GM18526 (cell line): ENCODE results near the gene EPS8.

Experiments
- POLR2A ChIP-seq: IDR thresholded peaks from 3 replicates; pipeline ENCODE4 v1.6.1; 2011; ENCODE audit not compliant: insufficient read length; ENCODE audit errors: extremely low read depth

EPS8 gene

GRCh38 chr12:15677726-15678201, 111.4 kb downstream of the EPS8 start:
- TF ChIP-seq POLR2A = no peak

DNA sequence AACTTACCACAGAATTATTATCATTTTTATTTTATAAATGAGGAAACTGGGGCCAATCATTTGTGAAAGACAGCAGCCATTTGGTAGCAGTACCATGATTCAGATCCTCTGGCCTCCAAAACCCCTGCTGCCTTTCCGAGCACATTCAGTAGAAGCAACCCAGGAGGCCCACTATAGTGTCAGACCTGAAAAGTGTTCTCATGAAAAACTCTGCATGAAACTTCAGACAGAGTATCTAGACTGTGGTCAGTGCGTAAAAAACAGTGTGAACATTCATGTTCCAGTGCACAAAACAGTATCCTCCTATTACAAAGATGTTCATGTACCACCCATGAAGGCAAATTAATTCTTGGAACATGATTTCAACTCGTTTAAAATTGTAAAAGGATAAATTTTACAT, 112.0 kb downstream of the EPS8 start:
- no peak for TF ChIP-seq POLR2A

GRCh38 chr12:15672671-15673270, 116.4 kb downstream of the EPS8 start:
- no peak for TF ChIP-seq POLR2A

DNA sequence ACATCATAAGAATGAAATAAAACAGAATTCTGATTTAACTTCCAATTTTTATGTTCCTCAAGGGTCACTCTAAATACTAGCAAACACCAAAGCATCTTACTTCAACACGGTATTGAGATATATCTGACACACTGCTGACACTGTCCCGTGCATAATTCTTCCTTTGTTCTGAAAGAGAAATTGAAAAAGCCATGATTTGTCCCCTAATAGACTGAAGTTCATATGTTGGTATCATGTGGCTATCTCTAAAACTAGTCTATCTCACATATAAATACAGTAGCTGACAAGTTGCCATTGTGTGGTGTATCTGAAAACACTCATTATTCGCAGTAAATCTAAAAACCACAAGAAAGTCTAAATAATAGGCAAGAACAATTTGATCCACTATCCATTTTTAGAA, 118.4 kb downstream of the EPS8 start:
- no peak for TF ChIP-seq POLR2A

GRCh38 chr12:15669256-15669948, 119.8 kb downstream of the EPS8 start:
- no peak for TF ChIP-seq POLR2A

GRCh38 chr12:15664491-15664890, 124.7 kb downstream of the EPS8 start:
- no peak for TF ChIP-seq POLR2A

DNA sequence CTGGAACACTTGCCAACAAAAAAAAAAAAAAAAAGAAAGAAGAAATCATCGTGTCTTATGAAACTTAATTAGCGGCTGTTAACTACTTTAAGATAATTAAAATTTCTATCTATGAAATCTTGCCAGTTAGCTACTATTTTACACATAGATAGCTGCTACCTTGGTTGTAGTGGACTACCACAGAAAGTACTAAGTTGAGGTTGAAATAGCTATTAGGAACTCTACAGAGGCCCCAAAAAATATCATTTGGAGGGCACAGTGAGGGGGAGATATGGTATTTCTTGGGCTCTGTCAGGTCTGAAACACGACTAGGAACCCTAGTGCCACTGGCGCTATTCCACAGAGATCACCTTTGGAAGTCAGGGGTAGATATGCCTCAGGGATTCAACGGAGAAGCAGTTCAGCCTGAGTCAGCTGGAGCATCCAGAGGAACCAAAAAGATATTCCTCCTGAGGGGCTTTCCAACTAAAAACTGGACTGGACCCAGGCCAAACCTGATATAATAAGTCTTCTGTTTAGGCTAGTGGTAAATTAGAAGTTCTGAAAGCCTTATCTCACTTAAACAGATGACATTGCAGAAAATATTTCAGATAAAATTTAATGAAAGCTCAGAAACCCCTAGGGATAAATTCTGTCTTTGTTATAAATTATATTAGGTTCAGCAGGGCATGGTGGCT, 126.1 kb downstream of the EPS8 start:
- no peak for TF ChIP-seq POLR2A

GRCh38 chr12:15662303-15662980, 126.7 kb downstream of the EPS8 start:
- no peak for TF ChIP-seq POLR2A

DNA sequence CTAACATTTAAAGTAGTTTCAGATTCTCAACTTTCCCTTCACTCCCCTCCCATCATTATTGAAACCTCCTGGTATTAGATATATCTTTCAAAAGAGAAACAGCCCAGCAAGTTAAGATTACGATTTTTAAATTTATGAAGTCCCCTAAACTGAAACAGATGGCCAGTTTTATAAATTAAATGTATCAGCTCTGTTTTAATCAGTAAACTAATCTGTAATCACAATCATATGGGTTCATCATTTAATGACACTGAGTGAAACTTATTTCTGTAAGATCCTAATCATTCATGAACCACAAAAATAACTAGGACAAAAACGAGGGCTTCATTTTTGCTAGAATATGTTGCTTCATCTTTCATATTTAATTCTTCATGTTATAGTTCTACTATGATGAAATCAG, 137.8 kb downstream of the EPS8 start:
- no peak for TF ChIP-seq POLR2A

DNA sequence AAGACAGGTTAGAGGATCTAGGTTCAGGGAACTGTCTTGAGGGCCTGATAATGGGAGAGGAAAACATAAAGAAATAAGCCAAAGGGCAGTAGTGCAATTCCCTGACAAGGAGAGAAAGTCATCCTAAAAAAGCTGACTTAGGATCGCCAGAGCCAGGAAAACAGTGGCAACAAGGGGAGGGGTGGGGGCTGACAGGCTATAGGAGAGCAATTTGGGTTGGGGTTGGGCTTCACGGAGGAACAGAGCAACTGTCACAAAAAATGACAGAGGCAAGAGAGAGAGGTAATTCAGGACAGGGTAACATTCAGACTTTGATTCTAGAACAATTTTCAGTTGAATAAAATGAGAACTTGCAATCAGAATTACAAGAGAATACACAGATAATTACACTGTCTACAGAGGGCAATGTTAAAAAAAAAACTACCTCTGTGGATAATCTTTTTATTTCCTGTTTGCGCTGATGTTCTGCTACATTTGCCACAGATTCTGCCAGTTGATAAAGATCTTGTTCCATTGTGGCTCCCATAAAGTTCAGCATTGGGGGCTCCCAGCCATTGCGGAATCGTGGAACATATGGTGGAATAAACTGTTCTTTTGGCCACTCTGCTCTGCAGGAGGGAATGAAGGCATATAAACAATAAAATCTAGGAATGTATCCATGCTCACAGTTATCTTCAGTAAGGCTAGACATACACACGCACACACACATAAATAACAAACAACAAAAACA, 138.6 kb downstream of the EPS8 start:
- TF ChIP-seq POLR2A = no peak

GRCh38 chr12:15649347-15649746, 139.8 kb downstream of the EPS8 start:
- TF ChIP-seq POLR2A = no peak

DNA sequence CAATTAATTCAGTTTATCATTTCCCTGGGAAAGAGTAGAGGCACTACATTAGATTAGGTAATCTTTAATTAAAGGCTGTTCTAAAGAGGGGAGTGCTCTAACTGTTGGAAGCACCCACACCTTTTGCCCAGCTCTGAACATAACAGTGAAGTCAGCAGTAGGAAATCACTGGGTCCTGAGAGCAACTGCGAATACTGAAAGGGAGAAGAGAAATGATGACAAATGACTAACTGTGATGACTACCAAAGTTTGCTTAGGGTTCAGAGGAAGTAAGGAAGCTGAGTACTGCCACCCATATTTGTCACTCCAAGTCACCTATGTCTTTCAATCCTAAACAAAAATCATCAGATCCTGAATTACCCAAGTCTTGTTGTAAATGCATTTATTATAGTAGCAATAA, 140.6 kb downstream of the EPS8 start:
- TF ChIP-seq POLR2A = no peak

DNA sequence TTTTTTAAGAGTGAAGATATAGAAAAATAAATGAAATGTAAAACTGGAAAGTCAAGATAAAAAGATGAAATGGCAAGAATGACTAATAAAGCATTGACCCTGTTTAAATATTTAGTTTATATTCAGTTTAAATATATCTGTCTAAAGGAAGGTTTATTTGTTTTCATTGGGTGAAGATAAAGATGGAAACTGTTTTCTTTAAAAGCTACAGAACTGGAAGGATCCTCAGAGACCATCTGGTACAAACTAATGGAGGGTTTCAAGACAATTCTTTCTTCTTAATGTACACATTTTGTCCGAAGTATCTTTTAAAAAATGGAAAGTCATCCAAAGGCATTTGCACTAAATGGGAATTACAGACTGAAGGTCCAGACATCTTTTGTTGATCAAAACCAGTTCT, 142.6 kb downstream of the EPS8 start:
- no peak for TF ChIP-seq POLR2A

DNA sequence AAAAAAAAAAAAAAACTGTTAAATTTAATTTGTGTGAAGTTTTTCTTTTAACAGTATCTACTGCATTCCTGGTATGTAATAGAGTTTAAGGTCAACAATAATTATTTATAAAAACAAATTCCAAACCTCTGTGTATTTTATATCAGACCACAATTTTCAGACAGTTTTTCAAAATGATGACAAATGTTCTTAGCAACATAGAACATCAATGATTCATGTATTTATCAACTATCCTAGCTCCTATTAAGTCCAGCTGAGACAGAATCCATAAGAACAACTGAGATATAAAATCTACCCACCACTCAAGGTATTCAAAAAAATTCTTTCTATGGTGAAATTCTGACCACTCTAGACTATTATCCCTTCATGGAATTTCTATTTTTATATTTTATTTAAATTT, 144.5 kb downstream of the EPS8 start:
- TF ChIP-seq POLR2A = no peak

GRCh38 chr12:15638231-15638630, 151.0 kb downstream of the EPS8 start:
- TF ChIP-seq POLR2A = no peak

GRCh38 chr12:15636060-15636890, 152.9 kb downstream of the EPS8 start:
- no peak for TF ChIP-seq POLR2A
